ENCODE measurements around the gene DRG2.

Gene DRG2

DNA sequence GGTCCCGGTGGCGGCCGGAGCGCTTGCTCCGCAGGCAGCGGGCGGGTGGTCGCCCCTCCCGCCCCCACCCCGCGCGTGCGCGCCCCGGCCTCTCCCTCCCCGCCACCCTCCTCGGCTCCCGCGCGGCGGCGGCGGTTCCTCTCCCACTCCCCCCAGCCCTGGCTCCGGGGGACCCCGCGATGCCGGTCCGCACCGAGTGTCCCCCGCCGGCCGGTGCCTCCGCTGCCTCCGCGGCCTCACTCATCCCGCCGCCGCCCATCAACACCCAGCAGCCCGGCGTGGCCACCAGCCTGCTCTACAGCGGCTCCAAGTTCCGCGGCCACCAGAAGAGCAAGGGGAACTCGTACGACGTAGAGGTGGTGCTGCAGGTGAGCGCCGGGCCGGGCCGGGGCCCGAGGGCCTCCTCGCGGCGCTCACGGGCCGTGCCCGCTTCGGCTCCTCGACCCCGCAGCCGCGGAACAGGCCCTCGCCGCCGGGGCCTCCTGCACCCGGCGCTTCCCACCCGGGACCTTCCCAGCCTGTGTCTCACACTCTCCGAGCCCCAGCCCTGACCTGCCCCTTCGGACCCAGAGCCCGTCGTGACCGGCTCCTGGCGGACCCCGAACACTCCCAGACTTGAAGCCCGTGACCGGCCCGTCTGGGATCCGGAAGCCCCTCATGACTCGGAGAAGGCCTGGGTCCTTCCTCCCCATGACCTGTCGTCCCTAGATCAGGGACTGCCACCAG lies 48.0 kb upstream of the DRG2 start:
- no peak overlapping the region for H2BK15ac ChIP-seq (ENCODE audit: low read length)
- DNase-seq (ENCODE audit: low spot score), result peak; percentile 18
- H2AFZ ChIP-seq (ENCODE audit: low read length), result peak overlapping the region; percentile 90
- no peak overlapping the region for H3K4ac ChIP-seq (ENCODE audit: low read length)
- peak overlapping the region; percentile 34 for H4K91ac ChIP-seq (ENCODE audit: low read depth, low read length, poor library complexity)
- H3K79me1 ChIP-seq (ENCODE audit: low read depth, low read length), result peaks cover 6% of the 10 kb centered on the region
- peaks cover 13 to 17% of the 10 kb centered on the region in 2 donors for H3K4me1 ChIP-seq (ENCODE audit: control insufficient read depth in 2 of 2, insufficient read depth in 1 of 2, low read depth in 1 of 2, low read length in 2 of 2)
- H3K27me3 ChIP-seq (ENCODE audit: control insufficient read depth in 3 of 3, insufficient read depth in 3 of 3, low read depth in 1 of 3, low read length in 3 of 3), result peaks cover 0 to 2% (median 0%) of the 10 kb centered on the region in 3 experiments
- peak overlapping the region; percentile 90 for H3K23ac ChIP-seq (ENCODE audit: low read depth, low read length, poor library complexity)
- peak overlapping the region; percentile 98 for H3K14ac ChIP-seq (ENCODE audit: low read length)
- H2BK120ac ChIP-seq (ENCODE audit: low read depth, low read length), result peak overlapping the region; percentile 43
- peak overlapping the region; percentile 72 to 94 for H3K4me3 ChIP-seq (ENCODE audit: low read length in 2 of 2)
- no peak overlapping the region for H2AK5ac ChIP-seq (ENCODE audit: low read depth, low read length)
- H3K9ac ChIP-seq (ENCODE audit: low read depth, low read length, poor library complexity), result peak overlapping the region; percentile 84
- WGBS, 2 donors (ENCODE audit: extremely low coverage in 2 of 2, insufficient read length in 2 of 2, insufficient replicate concordance in 1 of 2), result no CpG with 5 or more reads among the region's 81 CpGs
- H4K8ac ChIP-seq (ENCODE audit: low read depth, low read length), result no peak overlapping the region
- no peak overlapping the region for H3K27ac ChIP-seq (replicated peaks; ENCODE audit: low read length)
- no peaks in the 10 kb centered on the region for H3K9me3 ChIP-seq (replicated peaks in 1 of 2; ENCODE audit: control insufficient read depth in 2 of 2, insufficient read depth in 1 of 2, low read depth in 1 of 2, low read length in 2 of 2)
- peak overlapping the region; percentile 89 for H3K4me2 ChIP-seq (ENCODE audit: insufficient read depth, low read length, poor library complexity, severe bottlenecking)
- no peak overlapping the region for H2BK12ac ChIP-seq (ENCODE audit: low read length)
- no peak overlapping the region for H2BK5ac ChIP-seq (ENCODE audit: low read length)
- H3K18ac ChIP-seq (ENCODE audit: low read length), result peak overlapping the region; percentile 98
- H3K36me3 ChIP-seq (replicated peaks in 1 of 2; ENCODE audit: control insufficient read depth in 2 of 2, insufficient read depth in 2 of 2, low read length in 2 of 2), result peaks cover 0 to 3% of the 10 kb centered on the region in 2 donors

DNA sequence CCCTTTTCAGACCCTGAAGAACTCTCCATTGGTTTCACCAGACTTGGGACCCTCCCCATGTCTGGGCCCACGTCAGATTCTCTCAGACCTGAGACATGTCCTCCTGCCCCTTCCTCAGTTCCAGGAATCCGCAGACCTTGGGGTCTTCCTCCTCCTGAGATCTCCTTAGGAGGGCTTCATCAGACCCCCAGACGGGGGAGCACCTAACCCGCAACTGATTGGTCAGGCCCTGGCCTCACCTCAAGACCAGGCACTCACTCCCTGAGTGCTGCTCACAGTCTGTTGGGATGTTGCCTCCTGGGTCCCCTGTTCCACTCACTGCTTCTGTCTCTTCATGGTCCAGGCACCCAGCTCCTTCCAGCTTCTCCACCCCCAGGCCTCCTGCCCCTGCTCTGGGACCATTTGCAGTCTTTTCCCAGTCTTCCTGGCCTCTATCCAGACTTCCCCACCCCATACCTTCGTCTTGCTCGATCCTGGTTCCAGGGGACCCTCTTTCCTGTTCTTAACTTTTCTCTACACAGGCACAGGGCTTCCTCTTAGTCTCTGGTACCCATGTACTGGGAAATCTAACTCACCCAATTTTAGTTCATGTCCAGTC lies 47.4 kb upstream of the DRG2 start:
- Histone ChIP-seq H2BK15ac (ENCODE audit: low read length) (no peak overlapping the region), H3K36me3 (replicated peaks in 1 of 2; ENCODE audit: control insufficient read depth in 2 of 2, insufficient read depth in 2 of 2, low read length in 2 of 2) (peaks cover 3 to 5% of the 10 kb centered on the region in 2 donors), H3K18ac (ENCODE audit: low read length) (no peak overlapping the region), H3K79me1 (ENCODE audit: low read depth, low read length) (peaks cover 6% of the 10 kb centered on the region), H3K14ac (ENCODE audit: low read length) (peak overlapping the region; percentile 28), H2AFZ (ENCODE audit: low read length) (peak overlapping the region; percentile 90), H4K91ac (ENCODE audit: low read depth, low read length, poor library complexity) (no peak overlapping the region), H3K9ac (ENCODE audit: low read depth, low read length, poor library complexity) (peak overlapping the region; percentile 84), H3K23ac (ENCODE audit: low read depth, low read length, poor library complexity) (no peak overlapping the region), H3K4ac (ENCODE audit: low read length) (no peak overlapping the region), H3K4me1 (ENCODE audit: control insufficient read depth in 2 of 2, insufficient read depth in 1 of 2, low read depth in 1 of 2, low read length in 2 of 2) (peaks cover 13 to 17% of the 10 kb centered on the region in 2 donors), H2BK5ac (ENCODE audit: low read length) (no peak overlapping the region), H3K27ac (replicated peaks; ENCODE audit: low read length) (no peak overlapping the region), H2BK120ac (ENCODE audit: low read depth, low read length) (no peak overlapping the region), H2AK5ac (ENCODE audit: low read depth, low read length) (peak overlapping the region; percentile 8), H4K8ac (ENCODE audit: low read depth, low read length) (no peak overlapping the region), H3K4me2 (ENCODE audit: insufficient read depth, low read length, poor library complexity, severe bottlenecking) (peak overlapping the region; percentile 89), H2BK12ac (ENCODE audit: low read length) (no peak overlapping the region), H3K9me3 (replicated peaks in 1 of 2; ENCODE audit: control insufficient read depth in 2 of 2, insufficient read depth in 1 of 2, low read depth in 1 of 2, low read length in 2 of 2) (no peaks in the 10 kb centered on the region), H3K27me3 (ENCODE audit: control insufficient read depth in 3 of 3, insufficient read depth in 3 of 3, low read depth in 1 of 3, low read length in 3 of 3) (peaks cover 0 to 2% (median 0%) of the 10 kb centered on the region in 3 experiments), H3K4me3 (ENCODE audit: low read length in 2 of 2) (peak overlapping the region; percentile 72 to 94)
- DNase-seq (ENCODE audit: low spot score), result no peak
- no CpG with 5 or more reads among the region's 6 CpGs for WGBS, 2 donors (ENCODE audit: extremely low coverage in 2 of 2, insufficient read length in 2 of 2, insufficient replicate concordance in 1 of 2)

DNA sequence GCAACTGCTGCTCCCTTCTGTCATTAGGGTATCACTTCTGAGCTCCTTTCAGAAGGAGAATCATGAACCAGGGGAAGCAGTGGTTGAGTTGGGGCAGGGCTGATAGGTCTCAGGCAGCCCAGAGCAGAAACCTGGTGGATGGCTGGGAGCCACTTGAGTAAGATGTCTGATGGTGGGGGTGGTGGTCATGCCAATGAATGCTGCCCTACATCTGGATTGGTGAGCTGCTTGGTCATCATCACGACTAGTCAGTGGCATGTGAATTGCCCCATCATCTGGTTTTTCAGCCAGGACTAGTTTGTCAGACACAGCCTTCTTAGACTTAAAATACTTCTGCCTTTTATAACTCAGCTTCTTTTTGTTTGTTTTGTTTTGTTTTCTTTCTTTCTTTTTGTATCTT lies 46.0 kb upstream of the DRG2 start:
- no peak overlapping the region for H3K9ac ChIP-seq (ENCODE audit: low read depth, low read length, poor library complexity)
- H3K4me1 ChIP-seq (ENCODE audit: control insufficient read depth in 2 of 2, insufficient read depth in 1 of 2, low read depth in 1 of 2, low read length in 2 of 2), result peaks cover 13 to 19% of the 10 kb centered on the region in 2 donors
- DNase-seq (ENCODE audit: low spot score), result no peak
- H2AK5ac ChIP-seq (ENCODE audit: low read depth, low read length), result no peak overlapping the region
- H3K27ac ChIP-seq (replicated peaks; ENCODE audit: low read length), result no peak overlapping the region
- H3K9me3 ChIP-seq (replicated peaks in 1 of 2; ENCODE audit: control insufficient read depth in 2 of 2, insufficient read depth in 1 of 2, low read depth in 1 of 2, low read length in 2 of 2), result no peaks in the 10 kb centered on the region
- H3K79me1 ChIP-seq (ENCODE audit: low read depth, low read length), result peaks cover 6% of the 10 kb centered on the region
- WGBS, 2 donors (ENCODE audit: extremely low coverage in 2 of 2, insufficient read length in 2 of 2, insufficient replicate concordance in 1 of 2), result no CpG with 5 or more reads among the region's 1 CpG
- H2BK5ac ChIP-seq (ENCODE audit: low read length), result no peak overlapping the region
- no peak overlapping the region for H3K4me2 ChIP-seq (ENCODE audit: insufficient read depth, low read length, poor library complexity, severe bottlenecking)
- no peak overlapping the region for H2AFZ ChIP-seq (ENCODE audit: low read length)
- no peak overlapping the region for H3K23ac ChIP-seq (ENCODE audit: low read depth, low read length, poor library complexity)
- H3K14ac ChIP-seq (ENCODE audit: low read length), result no peak overlapping the region
- H3K27me3 ChIP-seq (ENCODE audit: control insufficient read depth in 3 of 3, insufficient read depth in 3 of 3, low read depth in 1 of 3, low read length in 3 of 3), result peaks cover 0 to 2% (median 0%) of the 10 kb centered on the region in 3 experiments
- peaks cover 6 to 15% of the 10 kb centered on the region in 2 donors for H3K36me3 ChIP-seq (replicated peaks in 1 of 2; ENCODE audit: control insufficient read depth in 2 of 2, insufficient read depth in 2 of 2, low read length in 2 of 2)
- no peak overlapping the region for H2BK120ac ChIP-seq (ENCODE audit: low read depth, low read length)
- H4K8ac ChIP-seq (ENCODE audit: low read depth, low read length), result no peak overlapping the region
- no peak overlapping the region for H4K91ac ChIP-seq (ENCODE audit: low read depth, low read length, poor library complexity)
- H2BK12ac ChIP-seq (ENCODE audit: low read length), result no peak overlapping the region
- no peak overlapping the region for H2BK15ac ChIP-seq (ENCODE audit: low read length)
- no peak overlapping the region for H3K4me3 ChIP-seq (ENCODE audit: low read length in 2 of 2)
- H3K18ac ChIP-seq (ENCODE audit: low read length), result no peak overlapping the region
- no peak overlapping the region for H3K4ac ChIP-seq (ENCODE audit: low read length)

- DNase-seq (ENCODE audit: low spot score), result no peak
Measured at GRCh38 chr17:18042983-18043382, 44.8 kb upstream of the DRG2 start.

More at GRCh38 chr17:18042983-18043382, 44.8 kb upstream of the DRG2 start:
- H4K8ac ChIP-seq (ENCODE audit: low read depth, low read length), result no peak overlapping the region
- H3K4me2 ChIP-seq (ENCODE audit: insufficient read depth, low read length, poor library complexity, severe bottlenecking), result no peak overlapping the region
- H3K4ac ChIP-seq (ENCODE audit: low read length), result no peak overlapping the region
- no peaks in the 10 kb centered on the region for H3K9me3 ChIP-seq (replicated peaks in 1 of 2; ENCODE audit: control insufficient read depth in 2 of 2, insufficient read depth in 1 of 2, low read depth in 1 of 2, low read length in 2 of 2)
- H3K27me3 ChIP-seq (ENCODE audit: control insufficient read depth in 3 of 3, insufficient read depth in 3 of 3, low read depth in 1 of 3, low read length in 3 of 3), result peaks cover 0 to 2% (median 0%) of the 10 kb centered on the region in 3 experiments
- H2AFZ ChIP-seq (ENCODE audit: low read length), result no peak overlapping the region
- H2BK12ac ChIP-seq (ENCODE audit: low read length), result no peak overlapping the region
- H3K14ac ChIP-seq (ENCODE audit: low read length), result no peak overlapping the region
- H3K9ac ChIP-seq (ENCODE audit: low read depth, low read length, poor library complexity), result no peak overlapping the region
- no peak overlapping the region for H2AK5ac ChIP-seq (ENCODE audit: low read depth, low read length)
- H2BK5ac ChIP-seq (ENCODE audit: low read length), result no peak overlapping the region
- no peak overlapping the region for H3K18ac ChIP-seq (ENCODE audit: low read length)
- H3K4me3 ChIP-seq (ENCODE audit: low read length in 2 of 2), result no peak overlapping the region
- peaks cover 6% of the 10 kb centered on the region for H3K79me1 ChIP-seq (ENCODE audit: low read depth, low read length)
- no peak overlapping the region for H2BK120ac ChIP-seq (ENCODE audit: low read depth, low read length)
- peaks cover 13 to 19% of the 10 kb centered on the region in 2 donors for H3K4me1 ChIP-seq (ENCODE audit: control insufficient read depth in 2 of 2, insufficient read depth in 1 of 2, low read depth in 1 of 2, low read length in 2 of 2)
- no peak overlapping the region for H3K27ac ChIP-seq (replicated peaks; ENCODE audit: low read length)
- no peak overlapping the region for H3K23ac ChIP-seq (ENCODE audit: low read depth, low read length, poor library complexity)
- H2BK15ac ChIP-seq (ENCODE audit: low read length), result no peak overlapping the region
- no CpG with 5 or more reads among the region's 8 CpGs for WGBS, 2 donors (ENCODE audit: extremely low coverage in 2 of 2, insufficient read length in 2 of 2, insufficient replicate concordance in 1 of 2)
- H4K91ac ChIP-seq (ENCODE audit: low read depth, low read length, poor library complexity), result no peak overlapping the region
- H3K36me3 ChIP-seq (replicated peaks in 1 of 2; ENCODE audit: control insufficient read depth in 2 of 2, insufficient read depth in 2 of 2, low read length in 2 of 2), result peaks cover 9 to 23% of the 10 kb centered on the region in 2 donors

All from neuronal stem cell (in vitro differentiated cells).